Pancreas (tissue), 10 donors: ENCODE measurements around the gene ZW10. TPM values are rescaled to one million over a fixed set of nuclear protein-coding genes. Genes with fewer than 3 reads are reported as not detected.
"Not testable (repeated sequence)": the region's sequence is repeated elsewhere in the genome, so short reads cannot be mapped to it uniquely, and the experiment has no call there.

Source experiments
- ATAC-seq, 4 donors: fragments of 200-7000 bp; cut with Tn5 transposase; one replicate each; pipeline versions ENCODE4 v1.8.0 to v1.9.1; 2020; ENCODE audit warnings: mild to moderate bottlenecking in 4 of 4, moderate library complexity in 4 of 4
- DNase-seq, 6 donors: peaks; one replicate each; pipeline ENCODE4 v3.0.0-alpha.2; 2020
- FAIRE-seq: peaks from 2 replicates; lab custom pipeline; 2012; peaks lifted over from hg19 to GRCh38; lab: Jason Lieb, UNC
- H3K27ac ChIP-seq, 4 donors: fragments of 200-600 bp; sonication (generic); 1 replicate in 3 of 4; 2 replicates in 1 of 4; pipeline versions ENCODE4 v1.5.0 to v1.8.0; 2020
- H3K27me3 ChIP-seq, 4 donors: fragments of 200-600 bp; one replicate each; pipeline ENCODE4 v1.8.0; 2021
- H3K36me3 ChIP-seq, 3 donors: fragments of 200-600 bp; sonication (generic) in 1 of 3; one replicate each; pipeline versions ENCODE4 v1.5.0 to v1.8.0; 2020 to 2021
- H3K4me1 ChIP-seq, 3 donors: fragments of 200-600 bp; one replicate each; pipeline ENCODE4 v1.8.0; 2021
- H3K4me3 ChIP-seq, 4 donors: fragments of 200-600 bp; sonication (generic) in 2 of 4; one replicate each; pipeline versions ENCODE4 v1.5.0 to v1.8.0; 2020 to 2021
- H3K9me3 ChIP-seq, 4 donors: fragments of 200-600 bp; one replicate each; pipeline ENCODE4 v1.8.0; 2021
- WGBS, 2 donors: extraction: QIAGEN DNeasy Blood & Tissue Kit; methylation state at CpG; one replicate each; pipeline ENCODE4 v1.1.7; 2013; 5-methylcytosine and 5-hydroxymethylcytosine counted together
- intact Hi-C, 3 donors: fragments of 100-400 bp; cut with DNase I; formaldehyde crosslinking; loops; one replicate each; pipeline versions ENCODE4 v1.11.1 to v1.14.2; 2022
- polyA plus RNA-seq, 2 donors: library from polyadenylated mRNA; stranded (reverse); fragments of 200-250 nt; gene quantifications; one replicate each; pipeline ENCODE4 v1.2.3, GENCODE V29; 2013
- total RNA-seq, 6 donors: library from RNA; stranded (reverse); fragmentation: NEBNext Ultra II Directional in 4 of 6; extraction: Animal tissue kit (Norgen Biotek cat#: 25700) in 4 of 6; gene quantifications; one replicate each; pipeline versions ENCODE4 v1.2.1 to v1.2.4, GENCODE V29; 2021 to 2023
- TF ChIP-seq, protein P1 (sequence below), 4 donors: fragments of 200-600 bp; sonication (generic) in 3 of 4; IDR thresholded peaks; one replicate each; pipeline versions ENCODE4 v1.5.0 to v1.8.0; 2021; ENCODE audit warnings: antibody characterized with exemption in 4 of 4
- donor health status: healthy with polysubstance abuse.
- donor health status: DM: no; HTN: no; CAD: no; lungs with moderate emphysema.
- donor health status: DM: no; HTN: no; CAD: no.
- donor health status: control.
- donor health status: control.
- donor health status: Bipolar disorder and iron deficiency.
- donor health status: DM: yes; HTN: yes; CAD: no.
- donor health status: DM: no; HTN: no; CAD: no.
- donor health status: DM: no; HTN: no; CAD: no.
- donor health status: DM: yes; HTN: yes; CAD: no.

ZW10 gene
- total and polyA plus RNA-seq, 8 donors, result 2.8 to 8.2 (median 6.7) TPM

DNA sequence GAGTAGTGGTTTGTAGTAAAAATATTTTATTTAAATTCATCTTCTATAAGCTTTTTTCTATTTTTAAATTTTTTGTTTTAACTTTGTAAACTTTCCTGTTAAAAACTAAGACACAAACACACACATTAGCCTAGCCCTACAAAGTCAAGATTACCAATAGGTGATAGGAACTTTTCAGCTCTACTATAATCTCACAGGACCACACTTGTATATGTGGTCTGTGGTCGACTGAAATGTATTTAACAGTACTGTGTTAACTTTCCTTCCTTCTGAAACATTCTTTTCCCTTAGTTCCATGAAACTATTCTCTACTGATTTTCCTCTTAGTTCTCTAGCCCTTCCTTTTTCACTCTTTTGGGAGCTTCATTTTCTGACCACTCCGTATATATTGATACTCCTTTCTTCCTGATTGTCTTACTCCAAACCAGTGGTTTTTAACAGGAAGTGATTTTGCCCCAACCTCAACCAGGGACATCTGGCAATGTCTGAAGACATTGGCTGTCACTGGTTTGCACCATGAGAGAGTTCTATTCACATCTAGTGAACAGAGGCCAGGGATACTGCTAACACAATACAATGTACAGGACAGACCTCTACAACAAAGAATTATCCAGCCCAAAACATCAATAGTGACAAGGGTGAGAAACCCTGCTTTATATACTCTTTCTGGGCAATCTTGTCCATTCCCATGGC, 8.8 kb downstream of the ZW10 start:
- no peak for ATAC-seq
- Histone ChIP-seq H3K27ac (no peak overlapping the region), H3K4me3 (no peak overlapping the region), H3K9me3 (no peaks in the 10 kb centered on the region), H3K27me3 (no peaks in the 10 kb centered on the region), H3K36me3 (peaks cover 0 to 11% (median 0%) of the 10 kb centered on the region in 3 donors), H3K4me1 (no peaks in the 10 kb centered on the region)
- no peak for FAIRE-seq
- WGBS, 2 donors, result 90 to 92% methylated on average over 2 of the region's 2 CpGs
- intact Hi-C loops, result no loop called here
- TF ChIP-seq, protein P1, sequence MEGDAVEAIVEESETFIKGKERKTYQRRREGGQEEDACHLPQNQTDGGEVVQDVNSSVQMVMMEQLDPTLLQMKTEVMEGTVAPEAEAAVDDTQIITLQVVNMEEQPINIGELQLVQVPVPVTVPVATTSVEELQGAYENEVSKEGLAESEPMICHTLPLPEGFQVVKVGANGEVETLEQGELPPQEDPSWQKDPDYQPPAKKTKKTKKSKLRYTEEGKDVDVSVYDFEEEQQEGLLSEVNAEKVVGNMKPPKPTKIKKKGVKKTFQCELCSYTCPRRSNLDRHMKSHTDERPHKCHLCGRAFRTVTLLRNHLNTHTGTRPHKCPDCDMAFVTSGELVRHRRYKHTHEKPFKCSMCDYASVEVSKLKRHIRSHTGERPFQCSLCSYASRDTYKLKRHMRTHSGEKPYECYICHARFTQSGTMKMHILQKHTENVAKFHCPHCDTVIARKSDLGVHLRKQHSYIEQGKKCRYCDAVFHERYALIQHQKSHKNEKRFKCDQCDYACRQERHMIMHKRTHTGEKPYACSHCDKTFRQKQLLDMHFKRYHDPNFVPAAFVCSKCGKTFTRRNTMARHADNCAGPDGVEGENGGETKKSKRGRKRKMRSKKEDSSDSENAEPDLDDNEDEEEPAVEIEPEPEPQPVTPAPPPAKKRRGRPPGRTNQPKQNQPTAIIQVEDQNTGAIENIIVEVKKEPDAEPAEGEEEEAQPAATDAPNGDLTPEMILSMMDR (IDR thresholded peaks at IDR 0.05), result no peak
- no peak for DNase-seq

DNA sequence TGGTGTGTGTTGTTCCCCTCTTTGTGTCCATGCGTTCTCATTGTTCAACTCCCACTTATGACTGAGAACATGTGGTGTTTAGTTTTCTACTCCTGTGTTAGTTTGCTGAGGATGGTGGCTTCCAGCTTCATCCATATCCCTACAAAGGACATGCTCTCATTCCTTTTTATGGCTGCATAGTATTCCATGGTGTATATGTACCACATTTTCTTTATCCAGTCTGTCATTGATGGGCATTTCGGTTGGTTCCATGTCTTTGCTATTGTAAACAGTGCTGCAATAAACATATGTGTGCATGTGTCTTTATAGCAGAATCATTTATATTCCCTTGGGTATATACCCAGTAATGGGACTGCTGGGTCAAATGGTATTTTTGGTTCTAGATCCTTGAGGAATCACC, 10.5 kb downstream of the ZW10 start:
- H3K36me3 ChIP-seq, result peaks cover 0 to 22% (median 0%) of the 10 kb centered on the region in 3 donors
- H3K4me1 ChIP-seq, H3K27ac ChIP-seq, H3K9me3 ChIP-seq, intact Hi-C loops, H3K4me3 ChIP-seq, DNase-seq, FAIRE-seq, H3K27me3 ChIP-seq, ATAC-seq: not testable (repeated sequence)
- WGBS, 2 donors, result 100% methylated on average over 2 of the region's 2 CpGs

DNA sequence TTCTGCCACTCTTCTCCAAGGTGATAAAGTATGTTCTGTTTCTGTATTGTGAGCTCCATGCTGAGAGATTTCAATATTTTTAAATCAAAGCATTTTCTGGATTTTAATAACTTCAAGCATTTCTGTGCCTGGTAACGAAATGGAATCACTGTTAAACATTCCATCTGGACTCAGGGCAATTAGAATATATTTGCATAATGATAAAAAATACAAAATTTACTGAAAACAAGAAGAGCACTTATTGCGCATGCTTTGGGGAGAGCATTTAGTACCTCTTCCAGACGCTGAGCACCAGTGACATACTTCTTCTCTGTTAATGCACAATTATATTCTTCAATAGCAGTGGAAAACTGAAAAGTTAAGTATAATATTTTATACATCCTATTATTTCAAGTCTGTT, 13.3 kb downstream of the ZW10 start:
- TF ChIP-seq, protein P1 (IDR thresholded peaks at IDR 0.05), result no peak
- no peak for FAIRE-seq
- 92 to 94% methylated on average over 3 of the region's 3 CpGs for WGBS, 2 donors
- Histone ChIP-seq H3K9me3 (no peaks in the 10 kb centered on the region), H3K27me3 (no peaks in the 10 kb centered on the region), H3K4me1 (no peaks in the 10 kb centered on the region), H3K4me3 (no peak overlapping the region), H3K36me3 (peaks cover 0 to 37% (median 8%) of the 10 kb centered on the region in 3 donors), H3K27ac (no peak overlapping the region)
- ATAC-seq, result no peak
- no peak for DNase-seq
- intact Hi-C loops, result no loop called here

DNA sequence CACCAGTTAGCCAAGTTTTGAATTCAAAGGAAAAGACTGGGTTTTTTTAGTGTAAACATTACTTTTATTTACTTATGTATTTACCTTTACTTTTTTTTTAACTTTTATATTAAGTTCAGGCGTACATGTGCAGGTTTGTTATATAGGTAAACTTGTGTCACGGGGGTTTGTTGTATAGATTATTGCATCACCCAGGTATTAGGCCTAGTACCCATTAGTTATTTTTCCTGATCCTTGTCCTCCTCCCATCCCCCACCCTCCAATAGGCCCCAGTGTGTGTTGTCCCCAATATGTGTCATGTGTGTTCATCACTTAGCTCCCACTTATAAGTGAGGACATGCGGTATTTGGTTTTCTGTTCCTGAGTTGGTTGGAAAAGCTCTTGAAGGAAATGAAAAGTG, 20.6 kb downstream of the ZW10 start:
- WGBS, 2 donors, result 91 to 96% methylated on average over 3 of the region's 3 CpGs
- Histone ChIP-seq H3K36me3 (peaks cover 0 to 26% (median 8%) of the 10 kb centered on the region in 3 donors), H3K4me1 (no peaks in the 10 kb centered on the region), H3K9me3 (no peaks in the 10 kb centered on the region), H3K27me3 (no peaks in the 10 kb centered on the region), H3K27ac (no peak overlapping the region), H3K4me3 (no peak overlapping the region)
- TF ChIP-seq, protein P1 (IDR thresholded peaks at IDR 0.05), result no peak
- no peak for FAIRE-seq
- no peak for DNase-seq
- ATAC-seq, result no peak
- intact Hi-C loops, result no loop called here

DNA sequence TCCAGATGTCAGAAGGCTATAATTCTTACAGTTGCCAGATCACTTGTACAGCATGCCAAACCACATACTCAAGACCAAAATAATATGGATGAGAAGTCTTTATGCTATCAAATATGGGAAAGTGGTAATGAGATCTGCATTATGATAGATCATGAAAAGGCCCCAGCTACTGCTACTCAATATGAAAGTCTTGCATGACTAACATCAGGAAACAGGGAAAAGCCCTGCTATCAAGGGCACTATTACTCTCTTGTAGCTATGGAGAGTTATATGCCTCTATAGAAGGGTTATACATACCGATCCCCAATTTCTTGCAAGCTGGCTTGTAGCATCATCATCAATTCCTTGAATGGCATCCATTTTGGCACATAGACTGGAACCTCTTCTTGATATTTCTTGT, 37.2 kb downstream of the ZW10 start:
- ATAC-seq (no peak), FAIRE-seq (no peak), DNase-seq (no peak)
- H3K9me3 ChIP-seq, result no peaks in the 10 kb centered on the region
- TF ChIP-seq, protein P1 (IDR thresholded peaks at IDR 0.05), result no peak
- H3K27me3 ChIP-seq, result no peaks in the 10 kb centered on the region
- WGBS, 2 donors, result 85 to 98% methylated on average over 1 of the region's 1 CpG
- H3K4me3 ChIP-seq, result no peak overlapping the region
- H3K36me3 ChIP-seq, result peaks cover 0 to 48% (median 12%) of the 10 kb centered on the region in 3 donors
- no peak overlapping the region for H3K27ac ChIP-seq
- no peaks in the 10 kb centered on the region for H3K4me1 ChIP-seq
- intact Hi-C loops, result no loop called here
